ENCODE data around the gene TNFRSF11A.

DNA sequence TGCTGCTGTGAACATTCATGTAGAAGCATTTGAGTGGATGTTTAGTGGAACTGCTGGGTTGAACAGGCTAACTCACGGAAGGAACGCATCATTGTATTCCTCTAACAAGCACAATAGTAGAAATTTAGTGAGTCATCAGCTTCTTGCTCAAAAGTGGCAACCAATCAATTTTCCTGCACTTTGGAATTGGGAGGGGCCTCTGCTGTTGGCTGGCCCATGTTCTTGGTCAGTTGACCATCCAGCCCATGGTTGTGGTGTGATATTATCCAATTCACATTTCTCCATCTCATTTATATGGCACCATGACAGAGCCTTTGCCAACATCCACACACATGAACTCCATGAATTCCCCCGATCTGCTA lies 95.0 kb downstream of the TNFRSF11A start:
- no peak for TF ChIP-seq EZH2 (IDR thresholded peaks at IDR 0.05; ENCODE audit: borderline replicate concordance, low read depth, low read length, severe bottlenecking)
- TF ChIP-seq, protein P1, sequence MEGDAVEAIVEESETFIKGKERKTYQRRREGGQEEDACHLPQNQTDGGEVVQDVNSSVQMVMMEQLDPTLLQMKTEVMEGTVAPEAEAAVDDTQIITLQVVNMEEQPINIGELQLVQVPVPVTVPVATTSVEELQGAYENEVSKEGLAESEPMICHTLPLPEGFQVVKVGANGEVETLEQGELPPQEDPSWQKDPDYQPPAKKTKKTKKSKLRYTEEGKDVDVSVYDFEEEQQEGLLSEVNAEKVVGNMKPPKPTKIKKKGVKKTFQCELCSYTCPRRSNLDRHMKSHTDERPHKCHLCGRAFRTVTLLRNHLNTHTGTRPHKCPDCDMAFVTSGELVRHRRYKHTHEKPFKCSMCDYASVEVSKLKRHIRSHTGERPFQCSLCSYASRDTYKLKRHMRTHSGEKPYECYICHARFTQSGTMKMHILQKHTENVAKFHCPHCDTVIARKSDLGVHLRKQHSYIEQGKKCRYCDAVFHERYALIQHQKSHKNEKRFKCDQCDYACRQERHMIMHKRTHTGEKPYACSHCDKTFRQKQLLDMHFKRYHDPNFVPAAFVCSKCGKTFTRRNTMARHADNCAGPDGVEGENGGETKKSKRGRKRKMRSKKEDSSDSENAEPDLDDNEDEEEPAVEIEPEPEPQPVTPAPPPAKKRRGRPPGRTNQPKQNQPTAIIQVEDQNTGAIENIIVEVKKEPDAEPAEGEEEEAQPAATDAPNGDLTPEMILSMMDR (IDR thresholded peaks at IDR 0.05; ENCODE audit: borderline replicate concordance, extremely low read depth, low read length, poor library complexity, severe bottlenecking), result no peak
